Esophagus muscularis mucosa (tissue), 4 donors: Measurements from ENCODE around the gene CFAP99. TPM values are rescaled to one million over a fixed set of nuclear protein-coding genes. Genes with fewer than 3 reads are reported as not detected.
A peak's percentile ranks its signal among the peaks of the same experiment; 100 is the strongest.

Experiments used
- DNase-seq: peaks from one replicate; pipeline ENCODE4 v3.0.0-alpha.2; 2017; ENCODE audit errors: extremely low spot score
- H3K27ac ChIP-seq, 4 donors: fragments of 200-600 bp; sonication (generic); replicated peaks in 1 of 4; 1 replicate in 3 of 4; 2 replicates in 1 of 4; pipeline ENCODE4 v1.5.1; 2016 to 2019; ENCODE audit warnings: mild to moderate bottlenecking in 1 of 4
- H3K27me3 ChIP-seq, 4 donors: fragments of 200-600 bp; sonication (generic); one replicate each; pipeline versions ENCODE4 v1.5.1 to v1.6.0; 2016 to 2019
- H3K36me3 ChIP-seq, 4 donors: fragments of 200-600 bp; sonication (generic); one replicate each; pipeline ENCODE4 v1.5.1; 2016 to 2019
- H3K4me1 ChIP-seq, 4 donors: fragments of 200-600 bp; sonication (generic); one replicate each; pipeline ENCODE4 v1.5.1; 2016 to 2019
- H3K4me3 ChIP-seq, 4 donors: fragments of 200-600 bp; sonication (generic); 1 replicate in 2 of 4; 2 replicates in 2 of 4; pipeline ENCODE4 v1.5.1; 2016 to 2019; ENCODE audit warnings: mild to moderate bottlenecking in 4 of 4, moderate library complexity in 1 of 4
- H3K9me3 ChIP-seq, 4 donors: fragments of 200-600 bp; sonication (generic); 1 replicate in 3 of 4; 2 replicates in 1 of 4; pipeline ENCODE4 v1.5.1; 2016 to 2019
- CTCF ChIP-seq, 3 experiments: fragments of 200-600 bp in 2 of 3; fragments of 450-650 bp in 1 of 3; sonication (generic) in 2 of 3; IDR thresholded peaks; one replicate each; pipeline ENCODE4 v1.5.1; 2017 to 2019; ENCODE audit warnings: antibody characterized with exemption in 3 of 3, mild to moderate bottlenecking in 2 of 3, moderate library complexity in 1 of 3
- EP300 ChIP-seq: sonication (generic); formaldehyde crosslinking; IDR thresholded peaks from one replicate; pipeline ENCODE4 v1.6.1; 2017; ENCODE audit warnings: antibody characterized with exemption
- POLR2A ChIP-seq: fragments of 450-650 bp; IDR thresholded peaks from one replicate; pipeline ENCODE4 v1.6.1; 2017; ENCODE audit warnings: antibody characterized with exemption, moderate library complexity, mild to moderate bottlenecking, low read depth
- POLR2AphosphoS5 ChIP-seq, 2 donors: sonication (generic); formaldehyde crosslinking; IDR thresholded peaks; one replicate each; pipeline ENCODE4 v1.6.1; 2017; ENCODE audit warnings: antibody characterized with exemption in 2 of 2
- WGBS: methylation state at CpG from one replicate; pipeline ENCODE4 v1.1.5; 2018; 5-methylcytosine and 5-hydroxymethylcytosine counted together
- intact Hi-C: fragments of 100-400 bp; cut with DNase I; formaldehyde crosslinking; loops from one replicate; pipeline ENCODE4 v1.15.1; 2023
- total RNA-seq, 4 donors: library from RNA; depleted of rRNA; stranded (reverse); fragments of >200 nt; gene quantifications; one replicate each; pipeline versions ENCODE4 v1.1.0 to v1.2.1, GENCODE V29; 2016

The CFAP99 gene
- total RNA-seq, 4 donors from 2014 or later: 1.5 TPM; not detected in 3

GRCh38 chr4:2408976-2409375 lies 9.8 kb upstream of the CFAP99 start:
- Histone ChIP-seq H3K36me3 (no peaks in the 10 kb centered on the region), H3K4me1 (peaks cover 19 to 23% (median 21%) of the 10 kb centered on the region in 4 donors), H3K27me3 (peaks cover 0 to 9% (median 0%) of the 10 kb centered on the region in 4 donors), H3K4me3 (no peak overlapping the region), H3K9me3 (no peaks in the 10 kb centered on the region), H3K27ac (no peak overlapping the region)
- TF ChIP-seq POLR2A (no peak), EP300 (no peak), POLR2AphosphoS5 (IDR thresholded peaks at IDR 0.05) (no peak), CTCF (IDR thresholded peaks at IDR 0.05) (no peak)
- no peak for DNase-seq
- WGBS: 90% methylated on average over 10 of the region's 10 CpGs
- intact Hi-C loops: no loop called here

- Histone ChIP-seq H3K4me1 (peaks cover 23 to 27% (median 25%) of the 10 kb centered on the region in 4 donors), H3K9me3 (no peaks in the 10 kb centered on the region), H3K27me3 (peaks cover 0 to 9% (median 0%) of the 10 kb centered on the region in 4 donors), H3K36me3 (no peaks in the 10 kb centered on the region), H3K4me3 (no peak overlapping the region), H3K27ac (no peak overlapping the region)
- no peak for DNase-seq
- TF ChIP-seq EP300 (no peak), POLR2A (no peak)
- intact Hi-C loops: no loop called here
- 77% methylated on average over 14 of the region's 14 CpGs for WGBS
These were observed 9.4 kb upstream of the CFAP99 start for GRCh38 chr4:2409381-2409783.

GRCh38 chr4:2411786-2412510 lies 6.8 kb upstream of the CFAP99 start:
- Histone ChIP-seq H3K27me3 (peaks cover 0 to 22% (median 0%) of the 10 kb centered on the region in 4 donors), H3K27ac (peak overlapping the region in 2 of 4 donors; percentile 53 to 70), H3K4me1 (peaks cover 29 to 39% (median 38%) of the 10 kb centered on the region in 4 donors), H3K4me3 (no peak overlapping the region), H3K36me3 (no peaks in the 10 kb centered on the region), H3K9me3 (no peaks in the 10 kb centered on the region)
- no peak for DNase-seq
- TF ChIP-seq POLR2A (no peak), CTCF (IDR thresholded peaks at IDR 0.05) (no peak), EP300 (no peak), POLR2AphosphoS5 (IDR thresholded peaks at IDR 0.05) (no peak)
- WGBS: 84% methylated on average over 12 of the region's 14 CpGs
- intact Hi-C loops: loop anchor here (10.0 kb wide), 1 partner anchor 553 kb away; the partner anchor contains the start of genes GRK4 and NOP14

- H3K36me3 ChIP-seq: no peaks in the 10 kb centered on the region
- peak overlapping the region; percentile 20 to 35 (median 32) for H3K4me3 ChIP-seq
- no peak for TF ChIP-seq EP300
- no peak for TF ChIP-seq CTCF (IDR thresholded peaks at IDR 0.05)
- TF ChIP-seq POLR2A: no peak
- no peak for TF ChIP-seq POLR2AphosphoS5 (IDR thresholded peaks at IDR 0.05)
- peaks cover 0 to 28% (median 0%) of the 10 kb centered on the region in 4 donors for H3K27me3 ChIP-seq
- peaks cover 30 to 45% (median 42%) of the 10 kb centered on the region in 4 donors for H3K4me1 ChIP-seq
- H3K27ac ChIP-seq: peak overlapping the region; percentile 50 to 70 (median 56)
- 47% methylated on average over 5 of the region's 5 CpGs for WGBS
- DNase-seq: no peak
- intact Hi-C loops: loop anchor here (10.0 kb wide), 1 partner anchor 552 kb away; the partner anchor contains the start of genes GRK4 and NOP14
- no peaks in the 10 kb centered on the region for H3K9me3 ChIP-seq
These were observed 6.2 kb upstream of the CFAP99 start for GRCh38 chr4:2412534-2412884.

GRCh38 chr4:2412885-2413716 lies 5.7 kb upstream of the CFAP99 start:
- WGBS: 10% methylated on average over 9 of the region's 30 CpGs
- H3K4me3 ChIP-seq: peak overlapping the region; percentile 20 to 35 (median 32)
- H3K27ac ChIP-seq: peak overlapping the region; percentile 50 to 70 (median 56)
- peaks cover 34 to 51% (median 48%) of the 10 kb centered on the region in 4 donors for H3K4me1 ChIP-seq
- TF ChIP-seq EP300: no peak
- peak; percentile 65 for TF ChIP-seq POLR2AphosphoS5 (IDR thresholded peaks at IDR 0.05)
- TF ChIP-seq POLR2A: no peak
- TF ChIP-seq CTCF (IDR thresholded peaks at IDR 0.05): peak; percentile 42 to 50 (median 42)
- intact Hi-C loops: loop anchor here (10.0 kb wide), 1 partner anchor 552 kb away; the partner anchor contains the start of genes GRK4 and NOP14
- no peaks in the 10 kb centered on the region for H3K36me3 ChIP-seq
- H3K9me3 ChIP-seq: no peaks in the 10 kb centered on the region
- DNase-seq: peak; percentile 94
- peaks cover 0 to 33% (median 2%) of the 10 kb centered on the region in 4 donors for H3K27me3 ChIP-seq
